HepG2 (cell line): ENCODE measurements around the gene CALCB.

Source experiments
- CAMTA2 ChIP-seq: sonication (generic); formaldehyde crosslinking; IDR thresholded peaks from 2 replicates; pipeline ENCODE4 v1.4.0; 2020; ENCODE audit warnings: mild to moderate bottlenecking, missing genetic modification reagents, borderline replicate concordance
- CEBPB ChIP-seq: IDR thresholded peaks from 2 replicates; pipeline ENCODE4 v1.6.1; 2011; ENCODE audit warnings: low read depth, low read length, improper control_type of control experiment, borderline replicate concordance
- CREM ChIP-seq, 2 experiments: sonication (generic) in 1 of 2; formaldehyde crosslinking in 1 of 2; IDR thresholded peaks; 2 replicates each; pipeline versions ENCODE4 v1.4.0 to v1.6.1; 2016 to 2020; ENCODE audit warnings: antibody characterized with exemption in 1 of 2, mild to moderate bottlenecking in 1 of 2, missing genetic modification reagents in 1 of 2
- GFI1 ChIP-seq: sonication (generic); formaldehyde crosslinking; IDR thresholded peaks from 2 replicates; pipeline ENCODE4 v1.5.0; 2020; ENCODE audit warnings: missing genetic modification reagents, mild to moderate bottlenecking, borderline replicate concordance
- HDAC2 ChIP-seq: sonication (generic); formaldehyde crosslinking; IDR thresholded peaks from 2 replicates; pipeline ENCODE4 v1.4.0; 2020; ENCODE audit warnings: missing genetic modification reagents
- KLF13 ChIP-seq: sonication (generic); formaldehyde crosslinking; IDR thresholded peaks from 2 replicates; pipeline ENCODE4 v1.4.0; 2020; ENCODE audit warnings: mild to moderate bottlenecking, missing genetic modification reagents
- KLF15 ChIP-seq: sonication (generic); formaldehyde crosslinking; IDR thresholded peaks from 2 replicates; pipeline ENCODE4 v1.8.1; 2023; ENCODE audit warnings: borderline replicate concordance, mild to moderate bottlenecking, inconsistent platforms, missing genetic modification reagents, mixed read lengths
- MAFK ChIP-seq, 2 experiments: IDR thresholded peaks in 1 of 2; conservative IDR thresholded peaks in 1 of 2; 2 replicates each; pipeline ENCODE4 v1.6.1; 2011; ENCODE audit warnings: improper control_type of control experiment in 2 of 2, low read length in 2 of 2
- POLR2A ChIP-seq, 2 experiments: IDR thresholded peaks; 2 replicates each; pipeline ENCODE4 v1.6.1; 2011; ENCODE audit warnings: low read depth in 2 of 2, low read length in 2 of 2, mild to moderate bottlenecking in 1 of 2, moderate library complexity in 1 of 2; ENCODE audit not compliant: insufficient read depth in 1 of 2
- PTBP1 ChIP-seq: fragments of 200-400 bp; formaldehyde crosslinking; IDR thresholded peaks from 2 replicates; pipeline ENCODE4 v1.6.1; 2018; ENCODE audit warnings: low read length, low read depth; ENCODE audit not compliant: poor library complexity, severe bottlenecking
- TP53 ChIP-seq: sonication (generic); formaldehyde crosslinking; conservative IDR thresholded peaks from 2 replicates; pipeline ENCODE4 v1.4.0; 2020; ENCODE audit warnings: missing genetic modification reagents
- ZNF615 ChIP-seq: sonication (generic); formaldehyde crosslinking; IDR thresholded peaks from 2 replicates; pipeline ENCODE4 v1.5.0; 2020; ENCODE audit warnings: mild to moderate bottlenecking, missing genetic modification reagents, borderline replicate concordance
- TF ChIP-seq, protein P1 (sequence below): sonication (generic); formaldehyde crosslinking; IDR thresholded peaks from 2 replicates; pipeline ENCODE4 v1.4.0; 2020; ENCODE audit warnings: missing genetic modification reagents
- TF ChIP-seq, protein P2 (sequence below): sonication (generic); formaldehyde crosslinking; IDR thresholded peaks from 2 replicates; pipeline ENCODE4 v1.4.0; 2020; ENCODE audit warnings: missing genetic modification reagents

DNA sequence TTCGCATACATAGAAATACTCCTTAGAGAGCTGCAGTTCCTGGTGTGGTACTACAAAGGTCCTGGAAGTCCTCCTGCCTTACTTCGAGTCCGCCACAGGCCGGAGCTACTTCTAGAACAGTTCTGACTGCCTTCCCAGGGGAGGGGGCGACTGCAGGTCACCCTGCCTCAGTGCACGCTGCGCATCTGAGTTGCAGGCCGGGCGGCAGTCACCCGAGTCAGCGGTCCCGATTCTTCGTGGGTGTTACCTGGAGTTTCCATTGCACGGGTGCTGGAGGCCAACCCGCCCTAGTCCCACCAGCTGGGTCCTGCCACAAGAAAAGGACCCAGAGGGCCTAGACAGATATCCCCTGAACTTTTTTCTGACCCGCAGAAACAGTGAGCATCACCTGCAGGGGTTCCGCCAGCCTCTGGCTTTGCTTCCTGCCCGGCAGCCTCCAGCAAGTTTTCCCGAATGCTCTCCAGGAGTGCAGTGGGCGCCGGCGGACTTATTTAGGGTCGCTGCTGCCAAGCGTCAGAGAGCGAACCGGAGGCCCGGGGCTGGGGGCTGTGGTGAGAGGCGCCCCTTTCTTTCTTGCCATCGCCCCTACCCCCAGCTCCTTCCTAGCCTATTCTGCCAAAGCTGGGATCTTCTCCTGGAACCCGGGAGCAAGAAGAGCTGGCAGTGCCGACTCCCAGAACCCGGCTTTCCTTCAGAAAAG is 1.7 kb upstream of the CALCB start:
- TF ChIP-seq, protein P1, sequence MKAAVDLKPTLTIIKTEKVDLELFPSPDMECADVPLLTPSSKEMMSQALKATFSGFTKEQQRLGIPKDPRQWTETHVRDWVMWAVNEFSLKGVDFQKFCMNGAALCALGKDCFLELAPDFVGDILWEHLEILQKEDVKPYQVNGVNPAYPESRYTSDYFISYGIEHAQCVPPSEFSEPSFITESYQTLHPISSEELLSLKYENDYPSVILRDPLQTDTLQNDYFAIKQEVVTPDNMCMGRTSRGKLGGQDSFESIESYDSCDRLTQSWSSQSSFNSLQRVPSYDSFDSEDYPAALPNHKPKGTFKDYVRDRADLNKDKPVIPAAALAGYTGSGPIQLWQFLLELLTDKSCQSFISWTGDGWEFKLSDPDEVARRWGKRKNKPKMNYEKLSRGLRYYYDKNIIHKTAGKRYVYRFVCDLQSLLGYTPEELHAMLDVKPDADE, result no peak
- TF ChIP-seq ZNF615 (no peak), CEBPB (no peak), MAFK (conservative IDR thresholded peaks at IDR 0.05 in 1 of 2, IDR thresholded peaks at IDR 0.05 in 1 of 2; ENCODE audit: low read length in 2 of 2) (no peak), HDAC2 (CRISPR knock-in tag) (no peak), KLF13 (CRISPR knock-in tag) (no peak), TP53 (CRISPR knock-in tag) (no peak), POLR2A (IDR thresholded peaks at IDR 0.05; ENCODE audit: insufficient read depth in 1 of 2, low read depth in 2 of 2, low read length in 2 of 2) (no peak), CAMTA2 (CRISPR knock-in tag) (no peak), CREM (IDR thresholded peaks at IDR 0.05) (no peak), CREM (CRISPR knock-in tag; IDR thresholded peaks at IDR 0.05) (no peak), PTBP1 (no peak), GFI1 (no peak), KLF15 (CRISPR knock-in tag) (no peak)
- TF ChIP-seq, protein P2, sequence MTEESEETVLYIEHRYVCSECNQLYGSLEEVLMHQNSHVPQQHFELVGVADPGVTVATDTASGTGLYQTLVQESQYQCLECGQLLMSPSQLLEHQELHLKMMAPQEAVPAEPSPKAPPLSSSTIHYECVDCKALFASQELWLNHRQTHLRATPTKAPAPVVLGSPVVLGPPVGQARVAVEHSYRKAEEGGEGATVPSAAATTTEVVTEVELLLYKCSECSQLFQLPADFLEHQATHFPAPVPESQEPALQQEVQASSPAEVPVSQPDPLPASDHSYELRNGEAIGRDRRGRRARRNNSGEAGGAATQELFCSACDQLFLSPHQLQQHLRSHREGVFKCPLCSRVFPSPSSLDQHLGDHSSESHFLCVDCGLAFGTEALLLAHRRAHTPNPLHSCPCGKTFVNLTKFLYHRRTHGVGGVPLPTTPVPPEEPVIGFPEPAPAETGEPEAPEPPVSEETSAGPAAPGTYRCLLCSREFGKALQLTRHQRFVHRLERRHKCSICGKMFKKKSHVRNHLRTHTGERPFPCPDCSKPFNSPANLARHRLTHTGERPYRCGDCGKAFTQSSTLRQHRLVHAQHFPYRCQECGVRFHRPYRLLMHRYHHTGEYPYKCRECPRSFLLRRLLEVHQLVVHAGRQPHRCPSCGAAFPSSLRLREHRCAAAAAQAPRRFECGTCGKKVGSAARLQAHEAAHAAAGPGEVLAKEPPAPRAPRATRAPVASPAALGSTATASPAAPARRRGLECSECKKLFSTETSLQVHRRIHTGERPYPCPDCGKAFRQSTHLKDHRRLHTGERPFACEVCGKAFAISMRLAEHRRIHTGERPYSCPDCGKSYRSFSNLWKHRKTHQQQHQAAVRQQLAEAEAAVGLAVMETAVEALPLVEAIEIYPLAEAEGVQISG (CRISPR knock-in tag), result no peak
